HG03025 (cell line): ENCODE results near the gene SLC12A9.

ENCODE experiments used
- ATAC-seq: cut with Tn5 transposase; IDR thresholded peaks from one replicate; pipeline ENCODE4 v1.9.1; 2021; ENCODE audit warnings: mild to moderate bottlenecking, moderate library complexity; ENCODE audit not compliant: unreplicated experiment, low FRiP score

The SLC12A9 gene

GRCh38 chr7:100882201-100882600, 29.7 kb downstream of the SLC12A9 start:
- no peak for ATAC-seq

DNA sequence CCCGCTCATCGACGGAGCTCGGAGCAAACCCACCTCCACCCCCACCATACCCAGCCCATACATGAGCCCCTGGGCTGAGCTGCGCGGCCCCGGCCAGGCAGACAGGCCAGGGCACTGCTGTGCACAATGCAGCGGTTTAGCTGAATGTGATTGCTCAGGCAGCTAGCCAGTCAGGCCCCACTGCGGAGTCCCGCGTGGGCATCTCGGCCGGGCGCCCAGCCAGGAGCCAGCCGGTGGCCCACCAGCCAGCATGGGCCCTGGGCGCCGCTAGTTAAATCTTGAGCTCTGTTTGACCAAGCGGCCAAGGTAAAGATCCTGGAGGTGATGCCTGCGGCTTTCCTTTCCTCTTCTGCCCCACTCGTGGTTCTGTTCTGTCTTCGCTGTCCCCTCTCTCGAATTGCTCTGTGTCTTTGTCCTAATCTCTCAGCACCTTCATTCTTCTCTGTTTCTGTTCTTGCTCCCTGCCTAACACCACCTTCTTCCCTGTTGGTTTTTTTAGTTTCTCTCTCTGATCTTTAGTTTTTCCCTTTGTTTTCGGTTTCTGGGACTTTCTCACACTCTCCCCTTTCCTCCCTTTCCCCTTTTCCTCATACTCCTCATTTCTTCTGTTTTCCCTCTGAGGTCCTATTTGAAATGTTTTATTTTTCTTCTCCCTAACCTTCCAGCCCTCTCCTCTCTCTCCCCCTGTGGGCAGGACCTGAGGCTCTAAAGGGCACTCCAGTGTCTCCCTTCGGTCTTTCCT, 30.4 kb downstream of the SLC12A9 start:
- no peak for ATAC-seq

DNA sequence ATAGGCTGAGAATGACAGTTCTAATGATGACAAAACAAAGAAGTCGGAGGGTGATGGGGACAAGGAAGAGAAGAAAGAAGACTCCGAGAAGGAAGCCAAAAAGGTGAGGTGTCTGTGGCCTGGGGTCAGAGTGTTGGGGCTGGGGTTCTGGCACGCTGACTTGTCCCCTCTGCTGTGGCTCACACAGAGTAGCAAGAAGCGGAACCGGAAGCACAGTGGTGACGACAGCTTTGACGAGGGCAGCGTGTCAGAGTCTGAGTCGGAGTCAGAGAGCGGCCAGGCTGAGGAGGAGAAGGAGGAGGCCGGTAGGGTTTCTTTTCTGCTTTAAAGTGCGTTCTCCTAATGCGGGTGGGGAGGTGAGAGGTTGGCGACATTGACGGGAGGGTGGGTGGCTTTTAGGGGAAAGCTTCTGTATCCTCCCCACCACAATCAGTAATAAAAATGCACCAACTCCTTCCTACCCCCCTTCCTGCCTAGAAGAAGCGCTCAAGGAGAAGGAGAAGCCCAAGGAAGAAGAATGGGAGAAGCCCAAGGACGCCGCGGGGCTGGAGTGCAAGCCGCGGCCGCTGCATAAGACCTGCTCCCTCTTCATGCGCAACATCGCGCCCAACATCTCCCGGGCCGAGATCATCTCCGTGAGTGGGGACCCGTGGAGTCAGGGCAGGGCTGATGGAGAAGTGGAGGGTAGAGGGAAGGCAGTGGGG, 32.4 kb downstream of the SLC12A9 start:
- no peak for ATAC-seq

DNA sequence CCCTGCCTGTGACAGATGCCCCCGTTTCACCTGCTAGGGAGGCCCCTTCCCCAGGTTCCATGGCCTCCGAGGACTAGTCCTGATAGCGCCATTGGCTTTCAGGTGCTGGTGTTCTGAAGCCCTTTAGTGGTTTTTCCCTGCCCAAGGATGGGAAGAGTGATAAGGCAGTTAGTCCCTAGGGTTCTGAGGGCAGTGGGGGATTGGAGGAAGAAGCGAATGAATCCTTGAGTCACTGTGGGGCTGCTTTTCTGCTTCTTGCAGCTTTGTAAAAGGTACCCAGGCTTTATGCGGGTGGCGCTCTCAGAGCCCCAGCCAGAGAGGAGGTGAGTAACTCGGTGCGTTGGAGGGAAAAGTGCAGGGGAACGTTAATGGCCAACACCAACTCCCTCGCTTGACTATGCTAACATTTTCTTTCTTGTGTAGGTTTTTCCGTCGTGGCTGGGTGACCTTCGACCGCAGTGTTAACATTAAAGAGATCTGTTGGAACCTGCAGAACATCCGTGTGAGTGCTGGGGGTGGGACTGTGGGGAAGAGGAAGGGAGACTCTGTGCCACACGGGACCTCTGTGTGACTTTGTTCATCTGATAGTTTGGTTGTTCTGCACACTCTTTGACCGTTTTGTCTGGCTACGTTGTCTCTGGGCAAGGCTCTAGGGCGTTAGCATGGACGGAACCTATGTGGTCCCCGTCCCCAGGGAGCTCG, 33.1 kb downstream of the SLC12A9 start:
- no peak for ATAC-seq

GRCh38 chr7:100886142-100886935, 33.8 kb downstream of the SLC12A9 start:
- ATAC-seq = no peak

GRCh38 chr7:100886936-100887515, 34.5 kb downstream of the SLC12A9 start:
- no peak for ATAC-seq

GRCh38 chr7:100887516-100888290, 35.2 kb downstream of the SLC12A9 start:
- no peak for ATAC-seq

DNA sequence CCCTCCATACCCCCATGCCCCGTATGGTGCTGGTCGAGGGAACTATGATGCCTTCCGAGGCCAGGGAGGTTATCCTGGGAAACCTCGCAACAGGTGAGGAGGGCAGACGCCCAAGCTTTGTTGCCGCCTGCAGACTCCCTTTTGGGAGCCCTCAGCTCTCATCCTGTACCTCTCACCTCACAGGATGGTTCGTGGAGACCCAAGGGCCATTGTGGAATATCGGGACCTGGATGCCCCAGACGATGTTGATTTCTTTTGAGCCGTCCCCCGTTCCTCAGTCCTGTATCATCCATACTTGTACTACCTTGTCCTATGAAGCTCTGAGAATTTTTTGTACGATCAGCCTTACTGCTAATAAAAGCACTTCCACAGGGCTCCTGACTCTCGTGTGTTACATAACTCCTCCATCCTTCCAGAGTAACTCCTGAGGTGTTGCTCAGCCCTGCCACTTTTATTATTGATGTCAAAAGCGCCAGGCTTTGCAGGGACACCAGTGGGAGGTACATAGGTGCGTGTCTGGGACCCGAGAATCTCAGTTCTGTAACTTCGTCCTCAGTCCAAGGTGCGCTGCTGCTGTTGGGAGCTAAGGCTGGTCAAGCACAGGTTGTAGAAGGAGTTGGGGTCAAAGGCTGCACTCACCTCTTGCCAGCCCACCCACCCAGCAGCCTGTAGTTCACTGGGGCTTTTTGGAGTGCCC, 35.9 kb downstream of the SLC12A9 start:
- no peak for ATAC-seq

- peak; percentile 34 for ATAC-seq
Measured at GRCh38 chr7:100888988-100889750, 36.7 kb downstream of the SLC12A9 start, which contains the start of gene UFSP1. Gene UFSP1 (minus strand): TSS chr7:100889715. CDS start chr7:100889271, 444 bp downstream.

GRCh38 chr7:100890653-100891567, 38.4 kb downstream of the SLC12A9 start:
- ATAC-seq = no peak

- ATAC-seq = no peak
Measured at GRCh38 chr7:100891568-100892247, 39.2 kb downstream of the SLC12A9 start.

GRCh38 chr7:100892364-100893317, 40.1 kb downstream of the SLC12A9 start:
- no peak for ATAC-seq

DNA sequence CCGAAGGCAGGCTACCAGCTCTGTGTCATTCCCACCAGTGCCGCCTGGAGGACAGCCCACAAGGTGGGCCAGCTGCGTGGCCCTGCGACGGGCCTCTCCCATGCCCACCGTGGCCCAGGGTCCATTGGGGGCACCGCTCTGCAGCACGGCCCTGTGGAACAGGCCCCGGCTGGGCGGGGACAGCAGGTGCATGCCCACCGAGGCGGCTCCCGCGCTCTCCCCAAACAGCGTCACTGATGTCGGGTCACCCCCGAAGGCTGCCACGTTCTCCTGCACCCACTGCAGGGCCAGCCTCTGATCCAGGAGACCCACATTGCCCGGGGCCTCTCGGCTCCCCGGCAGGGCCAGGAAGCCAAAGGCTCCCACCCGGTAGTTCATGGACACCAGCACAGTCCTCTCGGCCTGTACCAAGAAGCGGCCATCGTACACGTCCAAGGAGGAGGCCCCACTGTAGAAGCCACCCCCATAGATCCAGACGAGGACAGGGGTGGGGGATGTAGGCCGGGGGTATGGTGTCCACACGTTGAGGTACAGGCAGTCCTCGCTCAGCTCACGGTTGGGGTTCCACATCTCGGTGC, 40.9 kb downstream of the SLC12A9 start:
- ATAC-seq = no peak

DNA sequence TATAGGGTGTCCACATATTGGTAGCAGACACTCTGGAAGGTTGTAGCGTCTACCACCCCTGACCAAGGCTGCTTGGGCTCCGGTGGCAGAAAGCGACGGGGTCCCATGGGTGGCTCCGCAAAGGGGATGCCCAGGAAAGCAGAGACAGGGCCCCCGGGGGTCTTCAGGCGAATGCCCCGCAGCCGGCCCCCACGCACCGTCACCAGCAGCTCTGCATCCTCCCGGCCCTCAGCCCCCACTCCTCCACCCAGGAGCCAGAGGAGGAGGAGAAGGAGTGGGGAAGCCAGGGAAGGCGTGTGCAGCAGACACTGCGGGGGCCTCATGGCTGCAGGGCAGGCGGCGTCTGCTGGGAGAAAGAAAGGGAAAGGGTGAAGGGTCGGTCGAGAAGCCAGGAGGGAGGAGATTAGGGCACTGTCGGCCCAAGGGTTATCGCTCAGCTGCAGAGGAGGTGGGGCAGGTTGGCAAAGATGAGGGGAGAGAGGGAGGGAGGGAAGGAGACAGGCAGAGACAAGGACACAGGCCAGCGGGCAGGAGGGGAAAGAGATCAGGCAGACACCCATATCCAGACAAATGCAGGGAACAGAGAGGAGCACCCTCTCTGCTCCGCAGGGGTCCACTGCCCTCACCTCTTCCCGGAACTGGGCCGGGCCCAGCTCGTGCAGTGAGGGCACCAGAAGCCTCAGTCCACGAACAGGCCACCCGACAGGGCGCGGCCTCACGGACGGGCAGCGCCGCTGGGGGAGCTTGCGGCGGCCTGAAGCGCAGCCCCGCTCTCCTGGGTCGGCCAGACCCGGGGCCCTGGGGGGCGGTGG, 41.6 kb downstream of the SLC12A9 start:
- ATAC-seq = no peak
